GM12801 (cell line): ENCODE measurements around the gene PPP1R15B.

Experiments
- TF ChIP-seq, protein P1 (sequence below): IDR thresholded peaks from one replicate; pipeline ENCODE4 v1.5.1; 2011; ENCODE audit warnings: control low read depth; ENCODE audit not compliant: insufficient read length; ENCODE audit errors: extremely low read depth

PPP1R15B gene

DNA sequence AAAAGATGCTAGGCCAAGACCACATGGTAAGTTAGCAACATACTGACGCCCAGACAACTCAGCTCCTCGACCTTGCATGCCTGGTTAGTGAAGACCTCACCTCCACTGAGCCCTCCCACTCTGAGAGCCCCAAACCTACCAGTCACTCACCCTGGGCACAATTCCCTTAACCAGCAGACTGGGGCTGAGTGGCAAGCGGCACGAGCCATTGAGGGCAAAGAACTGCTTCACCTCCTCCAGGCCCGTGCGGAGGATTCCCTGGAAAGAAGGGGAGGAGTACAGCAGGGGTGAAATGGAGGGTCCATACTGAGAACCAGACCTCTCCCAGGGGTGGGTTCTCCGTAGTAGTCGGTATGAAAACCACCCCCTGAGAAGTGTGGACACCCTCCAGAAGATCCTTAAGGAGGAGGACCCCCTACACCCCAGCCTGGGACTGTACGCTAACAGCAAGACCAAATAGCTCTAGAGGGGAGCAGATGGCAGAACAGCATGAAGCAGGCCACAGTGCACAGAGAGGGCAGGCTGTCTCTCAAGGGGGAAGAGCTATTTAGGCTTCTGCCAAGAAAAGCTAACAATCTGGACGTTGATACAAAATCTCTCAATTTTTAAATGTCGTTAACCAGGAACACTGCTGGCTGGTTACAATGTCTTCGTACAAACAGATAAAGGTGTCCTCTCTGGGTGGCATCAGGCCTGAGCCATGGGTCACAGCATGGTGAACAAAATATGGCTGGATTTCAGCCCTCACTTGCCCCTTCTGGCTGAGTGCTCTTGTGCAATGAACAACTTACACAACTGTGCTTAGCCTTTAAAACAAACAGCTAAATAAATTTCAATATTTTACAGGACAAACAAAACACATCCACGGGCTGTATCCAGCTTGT, 31.0 kb upstream of the PPP1R15B start:
- TF ChIP-seq, protein P1, sequence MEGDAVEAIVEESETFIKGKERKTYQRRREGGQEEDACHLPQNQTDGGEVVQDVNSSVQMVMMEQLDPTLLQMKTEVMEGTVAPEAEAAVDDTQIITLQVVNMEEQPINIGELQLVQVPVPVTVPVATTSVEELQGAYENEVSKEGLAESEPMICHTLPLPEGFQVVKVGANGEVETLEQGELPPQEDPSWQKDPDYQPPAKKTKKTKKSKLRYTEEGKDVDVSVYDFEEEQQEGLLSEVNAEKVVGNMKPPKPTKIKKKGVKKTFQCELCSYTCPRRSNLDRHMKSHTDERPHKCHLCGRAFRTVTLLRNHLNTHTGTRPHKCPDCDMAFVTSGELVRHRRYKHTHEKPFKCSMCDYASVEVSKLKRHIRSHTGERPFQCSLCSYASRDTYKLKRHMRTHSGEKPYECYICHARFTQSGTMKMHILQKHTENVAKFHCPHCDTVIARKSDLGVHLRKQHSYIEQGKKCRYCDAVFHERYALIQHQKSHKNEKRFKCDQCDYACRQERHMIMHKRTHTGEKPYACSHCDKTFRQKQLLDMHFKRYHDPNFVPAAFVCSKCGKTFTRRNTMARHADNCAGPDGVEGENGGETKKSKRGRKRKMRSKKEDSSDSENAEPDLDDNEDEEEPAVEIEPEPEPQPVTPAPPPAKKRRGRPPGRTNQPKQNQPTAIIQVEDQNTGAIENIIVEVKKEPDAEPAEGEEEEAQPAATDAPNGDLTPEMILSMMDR, result no peak

DNA sequence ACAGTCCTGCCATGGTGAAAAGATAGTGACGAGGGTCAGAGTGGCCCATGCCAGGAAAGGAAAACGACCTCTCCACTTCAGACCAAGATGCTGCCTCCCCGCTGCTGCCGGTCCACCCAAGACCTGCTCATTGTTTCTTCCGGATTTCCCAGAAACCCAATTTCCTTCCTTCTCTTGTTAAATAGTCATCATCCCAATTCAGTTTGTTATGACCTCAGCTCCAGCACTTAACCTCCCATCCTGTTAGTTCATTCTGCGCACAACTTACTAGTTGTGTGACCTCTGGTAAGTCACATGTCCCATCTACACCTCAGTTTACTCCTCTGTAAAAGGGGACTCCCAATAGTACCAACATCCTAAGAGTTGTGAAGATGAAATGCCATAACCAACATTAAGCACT, 29.9 kb upstream of the PPP1R15B start:
- TF ChIP-seq, protein P1, result no peak

DNA sequence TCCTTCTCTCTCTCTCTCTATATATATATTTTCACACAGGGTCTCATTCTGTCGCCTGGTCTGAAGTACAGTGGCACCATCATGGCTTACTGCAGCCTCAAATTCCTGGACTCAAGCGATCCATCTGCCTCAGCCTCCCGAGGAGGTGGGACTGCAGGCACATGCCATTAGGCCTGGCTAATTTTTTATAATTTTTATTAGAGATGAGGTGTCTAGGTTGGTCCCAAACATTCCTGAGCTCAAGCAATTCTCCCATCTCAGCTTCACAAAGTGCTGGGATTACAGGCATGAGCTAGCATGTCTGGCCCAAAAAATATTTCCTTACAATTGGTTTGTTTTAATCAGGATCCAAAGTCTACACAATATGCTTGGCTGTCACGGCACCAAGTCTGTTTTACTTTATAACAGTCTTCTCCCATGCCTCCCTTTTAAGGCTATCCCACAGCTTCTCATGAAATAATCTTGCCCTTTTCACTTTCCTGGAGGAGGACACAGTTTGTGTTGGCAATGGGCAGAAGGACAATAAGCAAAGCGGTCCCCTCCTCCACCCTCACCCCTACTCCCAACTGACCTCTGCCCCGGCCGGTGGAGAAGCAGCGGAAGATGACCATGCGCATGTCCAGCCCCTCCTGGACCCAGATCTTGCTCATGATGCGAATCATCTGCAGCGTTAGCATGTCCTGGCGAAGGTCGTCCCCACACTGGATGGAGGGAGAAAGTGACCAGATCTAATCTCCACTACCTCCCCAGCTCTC, 28.2 kb upstream of the PPP1R15B start:
- TF ChIP-seq, protein P1, result no peak

DNA sequence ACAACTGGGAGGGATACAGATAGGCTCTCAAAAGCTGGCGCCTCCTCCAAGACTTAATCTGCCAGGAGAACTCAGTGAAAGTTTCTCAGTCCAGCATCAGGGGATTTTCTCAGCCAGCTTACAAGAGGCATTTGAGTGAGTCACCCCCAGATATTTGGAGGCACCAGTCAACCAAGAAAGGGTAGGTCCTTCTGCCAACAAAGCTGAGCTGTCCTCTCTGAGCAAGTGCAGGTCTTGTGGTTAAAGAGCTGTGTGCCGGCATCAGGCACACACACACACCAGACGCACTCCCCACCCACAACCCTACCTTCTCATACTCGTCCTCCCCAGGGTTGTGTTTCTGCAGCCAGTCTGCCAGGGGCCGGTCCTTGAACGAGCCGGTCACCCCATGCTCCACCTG, 27.0 kb upstream of the PPP1R15B start:
- TF ChIP-seq, protein P1, result no peak

DNA sequence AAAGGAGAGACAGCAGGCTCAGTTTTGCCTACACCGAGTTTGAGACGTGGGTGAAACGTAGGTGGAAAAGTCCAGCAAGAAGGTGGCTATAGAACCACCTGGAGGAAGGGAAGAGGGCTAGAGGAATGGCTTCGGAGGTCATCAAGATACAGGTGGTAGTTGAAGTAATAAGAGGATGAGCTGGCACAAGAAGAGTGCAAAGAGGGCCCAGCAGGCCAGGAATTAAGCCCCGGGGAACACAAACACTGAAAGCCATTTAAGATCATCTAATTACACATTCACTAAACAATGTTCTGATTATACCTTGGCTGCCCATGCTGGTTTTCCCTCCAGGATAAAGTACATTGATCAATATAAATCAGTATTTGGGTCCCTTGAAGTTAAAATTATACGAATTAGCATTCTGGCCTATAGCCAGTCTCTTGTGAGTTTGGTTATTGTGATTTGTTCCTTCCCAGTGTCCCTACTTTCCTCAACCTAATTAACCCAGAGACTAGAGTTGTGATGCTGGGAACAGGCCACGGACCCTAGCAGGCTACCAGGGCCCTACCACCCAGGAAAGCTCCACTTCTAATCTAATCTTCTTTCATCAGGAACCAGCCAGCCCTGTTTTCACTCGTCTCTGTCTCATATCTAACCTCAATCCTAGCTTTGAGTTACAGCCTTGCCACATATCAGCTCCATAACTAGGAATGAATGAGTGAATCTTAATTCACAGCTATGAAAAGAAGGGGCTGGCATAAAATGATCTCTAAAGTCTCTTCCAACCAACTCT, 26.4 kb upstream of the PPP1R15B start:
- TF ChIP-seq, protein P1, result no peak

DNA sequence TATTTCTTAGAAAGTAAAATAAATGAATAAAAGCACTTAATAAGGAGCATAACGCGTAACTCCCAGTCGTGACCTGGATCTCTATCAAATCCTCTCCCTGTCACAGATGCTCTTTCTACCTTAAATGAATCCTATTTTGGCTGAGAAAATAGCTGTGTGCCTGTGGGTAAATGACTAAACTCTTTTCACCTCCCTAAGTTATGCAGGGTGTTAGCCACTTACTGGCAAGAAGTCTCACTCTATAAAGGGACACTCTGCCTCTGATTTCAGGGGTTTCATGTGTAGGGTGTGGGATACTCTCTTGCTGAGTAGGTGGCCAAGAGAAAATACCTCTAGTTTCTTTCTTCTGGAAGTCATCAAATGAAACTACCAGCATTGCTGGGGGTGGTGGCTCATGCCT, 24.3 kb upstream of the PPP1R15B start:
- TF ChIP-seq, protein P1, result no peak

DNA sequence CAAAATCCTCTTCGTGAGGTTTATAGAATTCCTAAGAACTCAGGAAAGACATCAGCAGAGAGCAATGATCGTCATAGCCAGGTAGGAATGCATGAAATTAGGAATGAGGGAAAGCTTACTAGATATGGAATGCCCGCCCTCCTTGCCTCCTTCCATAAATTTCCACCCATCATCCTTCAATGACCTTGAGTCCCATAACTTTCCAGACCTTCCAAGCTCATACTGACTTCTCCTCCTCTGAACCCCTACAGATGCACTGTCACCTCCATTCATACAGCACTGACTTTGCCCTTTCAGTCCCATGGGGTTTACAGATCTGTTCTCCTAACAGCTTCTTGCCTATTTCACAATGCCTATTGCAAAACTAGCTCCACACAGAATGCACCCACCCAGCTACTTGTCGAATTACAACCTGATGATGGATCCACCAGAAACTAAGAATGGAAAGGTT, 23.8 kb upstream of the PPP1R15B start:
- TF ChIP-seq, protein P1, result no peak
